Esophagus muscularis mucosa (tissue), 4 donors: ENCODE results near the gene TMPRSS12. TPM values are rescaled to one million over a fixed set of nuclear protein-coding genes. Genes with fewer than 3 reads are reported as not detected.

Experiments used
- DNase-seq: peaks from one replicate; pipeline ENCODE4 v3.0.0-alpha.2; 2017; ENCODE audit errors: extremely low spot score
- H3K27ac ChIP-seq, 4 donors: fragments of 200-600 bp; sonication (generic); replicated peaks in 1 of 4; 1 replicate in 3 of 4; 2 replicates in 1 of 4; pipeline ENCODE4 v1.5.1; 2016 to 2019; ENCODE audit warnings: mild to moderate bottlenecking in 1 of 4
- H3K27me3 ChIP-seq, 4 donors: fragments of 200-600 bp; sonication (generic); one replicate each; pipeline versions ENCODE4 v1.5.1 to v1.6.0; 2016 to 2019
- H3K36me3 ChIP-seq, 4 donors: fragments of 200-600 bp; sonication (generic); one replicate each; pipeline ENCODE4 v1.5.1; 2016 to 2019
- H3K4me1 ChIP-seq, 4 donors: fragments of 200-600 bp; sonication (generic); one replicate each; pipeline ENCODE4 v1.5.1; 2016 to 2019
- H3K4me3 ChIP-seq, 4 donors: fragments of 200-600 bp; sonication (generic); 1 replicate in 2 of 4; 2 replicates in 2 of 4; pipeline ENCODE4 v1.5.1; 2016 to 2019; ENCODE audit warnings: mild to moderate bottlenecking in 4 of 4, moderate library complexity in 1 of 4
- H3K9me3 ChIP-seq, 4 donors: fragments of 200-600 bp; sonication (generic); 1 replicate in 3 of 4; 2 replicates in 1 of 4; pipeline ENCODE4 v1.5.1; 2016 to 2019
- CTCF ChIP-seq, 3 experiments: fragments of 200-600 bp in 2 of 3; fragments of 450-650 bp in 1 of 3; sonication (generic) in 2 of 3; IDR thresholded peaks; one replicate each; pipeline ENCODE4 v1.5.1; 2017 to 2019; ENCODE audit warnings: antibody characterized with exemption in 3 of 3, mild to moderate bottlenecking in 2 of 3, moderate library complexity in 1 of 3
- EP300 ChIP-seq: sonication (generic); formaldehyde crosslinking; IDR thresholded peaks from one replicate; pipeline ENCODE4 v1.6.1; 2017; ENCODE audit warnings: antibody characterized with exemption
- POLR2A ChIP-seq: fragments of 450-650 bp; IDR thresholded peaks from one replicate; pipeline ENCODE4 v1.6.1; 2017; ENCODE audit warnings: antibody characterized with exemption, moderate library complexity, mild to moderate bottlenecking, low read depth
- POLR2AphosphoS5 ChIP-seq, 2 donors: sonication (generic); formaldehyde crosslinking; IDR thresholded peaks; one replicate each; pipeline ENCODE4 v1.6.1; 2017; ENCODE audit warnings: antibody characterized with exemption in 2 of 2
- WGBS: methylation state at CpG from one replicate; pipeline ENCODE4 v1.1.5; 2018; 5-methylcytosine and 5-hydroxymethylcytosine counted together
- intact Hi-C: fragments of 100-400 bp; cut with DNase I; formaldehyde crosslinking; loops from one replicate; pipeline ENCODE4 v1.15.1; 2023
- small RNA-seq, 3 donors: library from RNA; depleted of rRNA; stranded (forward); fragments of <200 nt; gene quantifications; one replicate each; pipeline ENCODE3, GENCODE V24; 2016
- total RNA-seq, 4 donors: library from RNA; depleted of rRNA; stranded (reverse); fragments of >200 nt; gene quantifications; one replicate each; pipeline versions ENCODE4 v1.1.0 to v1.2.1, GENCODE V29; 2016

TMPRSS12 gene
- total RNA-seq, 4 donors from 2014 or later = not detected

DNA sequence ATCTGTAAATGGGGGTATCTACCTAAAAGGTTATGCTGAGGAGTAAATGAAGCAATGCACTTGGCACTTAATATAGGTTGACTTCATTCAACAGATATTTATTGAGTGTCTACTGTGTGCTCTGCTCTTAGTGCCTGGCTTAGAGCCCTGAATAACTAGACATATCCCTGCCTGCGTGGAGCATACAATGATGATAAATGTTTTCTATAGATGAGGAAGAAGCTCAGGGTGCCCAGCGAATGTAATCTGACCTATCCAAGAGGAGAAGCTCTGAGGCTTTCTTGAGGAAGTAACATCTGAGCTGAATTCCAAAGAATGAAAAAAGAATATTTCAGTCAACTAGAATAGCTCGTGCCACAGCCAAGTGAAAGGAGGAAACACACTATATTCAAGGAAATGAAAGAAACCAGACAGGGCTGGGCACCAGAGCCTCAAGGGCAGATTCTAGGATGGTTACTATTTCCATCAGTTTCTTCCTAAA is 91.7 kb downstream of the TMPRSS12 start:
- Histone ChIP-seq H3K36me3 (peaks cover 17 to 30% (median 26%) of the 10 kb centered on the region in 4 donors), H3K27me3 (no peaks in the 10 kb centered on the region), H3K27ac (peak overlapping the region; percentile 61 to 79 (median 76)), H3K4me1 (peaks cover 34 to 82% (median 74%) of the 10 kb centered on the region in 4 donors), H3K9me3 (no peaks in the 10 kb centered on the region), H3K4me3 (peak overlapping the region in 2 of 4 donors; percentile 10 to 28)
- 41% methylated on average over 3 of the region's 3 CpGs for WGBS
- TF ChIP-seq POLR2AphosphoS5 (IDR thresholded peaks at IDR 0.05) (no peak), EP300 (no peak), CTCF (IDR thresholded peaks at IDR 0.05) (no peak), POLR2A (no peak)
- DNase-seq = no peak
- intact Hi-C loops = no loop called here

DNA sequence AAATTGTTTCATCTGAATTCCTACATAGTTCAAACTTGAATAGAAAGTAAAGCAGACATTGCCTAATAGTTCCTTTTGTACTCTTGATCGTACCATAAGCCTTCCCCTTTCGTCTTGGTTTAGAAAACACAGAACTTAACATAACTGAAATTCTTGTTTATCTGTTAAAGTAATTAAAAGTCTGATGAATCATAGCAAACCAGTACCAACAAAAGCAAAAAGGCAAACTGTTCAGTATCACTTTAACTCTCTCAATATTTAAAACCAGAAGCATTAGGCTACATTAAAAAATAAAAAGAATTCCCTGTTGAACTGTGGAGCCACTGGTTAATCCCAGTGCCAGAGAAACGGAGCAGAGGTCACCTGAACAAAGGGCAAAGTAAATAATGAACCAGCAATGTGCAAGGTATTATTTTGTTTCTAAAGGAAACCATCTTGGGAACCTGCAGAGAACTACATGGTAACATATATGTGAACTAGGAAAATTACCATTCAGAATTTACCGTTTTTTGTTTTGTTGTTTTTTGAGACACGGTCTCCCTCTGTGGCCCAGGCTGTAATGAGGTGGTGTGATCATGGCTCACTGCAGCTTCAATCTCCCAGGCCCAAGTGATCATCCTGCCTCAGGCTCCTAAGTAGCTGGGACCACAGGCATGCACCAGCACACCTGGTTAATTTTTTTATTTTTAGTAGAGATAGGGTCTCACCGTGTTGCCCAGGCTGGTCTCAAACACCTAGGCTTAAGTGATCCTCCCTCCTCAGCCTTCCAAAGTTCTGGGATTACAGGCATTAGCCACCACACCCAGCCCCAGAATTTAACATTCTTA is 92.5 kb downstream of the TMPRSS12 start:
- Histone ChIP-seq H3K27ac (peak overlapping the region; percentile 61 to 79 (median 76)), H3K36me3 (peaks cover 12 to 25% (median 19%) of the 10 kb centered on the region in 4 donors), H3K4me1 (peaks cover 31 to 74% (median 67%) of the 10 kb centered on the region in 4 donors), H3K27me3 (no peaks in the 10 kb centered on the region), H3K4me3 (peak overlapping the region in 2 of 4 donors; percentile 10 to 28), H3K9me3 (no peaks in the 10 kb centered on the region)
- WGBS = 56% methylated on average over 6 of the region's 6 CpGs
- TF ChIP-seq POLR2AphosphoS5 (IDR thresholded peaks at IDR 0.05) (no peak), EP300 (no peak), POLR2A (no peak), CTCF (IDR thresholded peaks at IDR 0.05) (no peak)
- intact Hi-C loops = no loop called here
- DNase-seq = no peak

GRCh38 chr12:50936821-50937530 is 94.2 kb downstream of the TMPRSS12 start:
- Histone ChIP-seq H3K4me1 (peaks cover 31 to 56% (median 52%) of the 10 kb centered on the region in 4 donors), H3K9me3 (no peaks in the 10 kb centered on the region), H3K36me3 (peaks cover 0 to 8% (median 8%) of the 10 kb centered on the region in 4 donors), H3K4me3 (no peak overlapping the region), H3K27me3 (no peaks in the 10 kb centered on the region), H3K27ac (peak overlapping the region in 1 of 4 donors; percentile 11)
- 75% methylated on average over 7 of the region's 9 CpGs for WGBS
- no peak for DNase-seq
- TF ChIP-seq EP300 = no peak
- TF ChIP-seq POLR2A = no peak
- TF ChIP-seq CTCF (IDR thresholded peaks at IDR 0.05) = no peak
- TF ChIP-seq POLR2AphosphoS5 (IDR thresholded peaks at IDR 0.05) = no peak
- intact Hi-C loops = no loop called here

Small RNA genes within 50 kb of the gene (small RNA-seq; reads per million reads assigned to genes)
- 0 reads per million in 3 donors for gene AC013244.2
- gene RN7SL519P = 0 reads per million in 3 donors

Other genes starting within 250 kb of the TMPRSS12 start
- 10 to 100 TPM; 16.6 to 29.1 (median 21.1) TPM for gene ATF1, start 78.8 kb upstream of the TMPRSS12 start, total RNA-seq
- gene HIGD1C, start 109.6 kb downstream of the TMPRSS12 start, total RNA-seq = not detected
- gene SLC11A2, start 183.5 kb downstream of the TMPRSS12 start, total RNA-seq = 10 to 100 TPM; 29.7 to 33.0 (median 31.7) TPM
- gene LETMD1, start 205.4 kb downstream of the TMPRSS12 start, total RNA-seq = 10 to 100 TPM; 35.6 to 43.2 (median 42.1) TPM
- gene CSRNP2, start 240.7 kb downstream of the TMPRSS12 start, total RNA-seq = 10 to 100 TPM; 20.3 to 31.5 (median 25.5) TPM